Measurements from ENCODE around the gene ZCCHC14.

ZCCHC14 gene

DNA sequence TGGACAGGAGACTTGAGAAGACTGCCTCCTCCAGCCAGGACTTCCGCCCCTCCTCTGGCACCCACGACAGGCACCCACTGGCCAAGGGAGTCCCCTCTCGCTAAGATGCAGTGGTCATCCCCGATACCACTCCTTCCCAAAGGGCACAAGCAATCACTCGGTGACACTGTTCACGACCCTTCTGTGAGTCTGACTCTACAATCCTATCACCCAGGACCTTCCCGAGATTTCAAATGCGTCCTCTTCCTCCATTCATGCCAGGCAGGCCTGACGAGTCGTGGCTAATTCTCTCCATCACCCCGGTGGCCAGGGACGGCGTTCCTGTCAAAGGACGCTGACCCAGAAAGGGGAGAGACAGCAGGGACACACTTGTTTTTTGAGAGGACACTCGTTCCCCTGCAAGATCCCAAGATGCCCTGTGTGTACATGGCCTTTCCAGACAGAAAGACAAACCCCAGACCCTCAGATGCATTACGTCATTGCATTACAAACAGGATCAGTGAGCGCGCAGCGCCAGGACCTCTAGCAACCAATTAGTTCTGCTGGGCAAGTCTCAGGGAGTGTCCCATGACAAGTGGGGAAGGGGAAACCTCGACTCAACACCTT, 121.5 kb downstream of the ZCCHC14 start:
- DNase-seq = no peak
- no peak for TF ChIP-seq EZH2phosphoT487 (IDR thresholded peaks at IDR 0.05; ENCODE audit: low read length)
- TF ChIP-seq, protein P1, sequence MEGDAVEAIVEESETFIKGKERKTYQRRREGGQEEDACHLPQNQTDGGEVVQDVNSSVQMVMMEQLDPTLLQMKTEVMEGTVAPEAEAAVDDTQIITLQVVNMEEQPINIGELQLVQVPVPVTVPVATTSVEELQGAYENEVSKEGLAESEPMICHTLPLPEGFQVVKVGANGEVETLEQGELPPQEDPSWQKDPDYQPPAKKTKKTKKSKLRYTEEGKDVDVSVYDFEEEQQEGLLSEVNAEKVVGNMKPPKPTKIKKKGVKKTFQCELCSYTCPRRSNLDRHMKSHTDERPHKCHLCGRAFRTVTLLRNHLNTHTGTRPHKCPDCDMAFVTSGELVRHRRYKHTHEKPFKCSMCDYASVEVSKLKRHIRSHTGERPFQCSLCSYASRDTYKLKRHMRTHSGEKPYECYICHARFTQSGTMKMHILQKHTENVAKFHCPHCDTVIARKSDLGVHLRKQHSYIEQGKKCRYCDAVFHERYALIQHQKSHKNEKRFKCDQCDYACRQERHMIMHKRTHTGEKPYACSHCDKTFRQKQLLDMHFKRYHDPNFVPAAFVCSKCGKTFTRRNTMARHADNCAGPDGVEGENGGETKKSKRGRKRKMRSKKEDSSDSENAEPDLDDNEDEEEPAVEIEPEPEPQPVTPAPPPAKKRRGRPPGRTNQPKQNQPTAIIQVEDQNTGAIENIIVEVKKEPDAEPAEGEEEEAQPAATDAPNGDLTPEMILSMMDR (IDR thresholded peaks at IDR 0.05; ENCODE audit: low read length) = no peak
- no peak for TF ChIP-seq EZH2 (optimal IDR thresholded peaks at IDR 0.05; ENCODE audit: low read depth, low read length)
- Histone ChIP-seq H3K4me3 (ENCODE audit: low read length) (no peak overlapping the region), H3K36me3 (replicated peaks; ENCODE audit: insufficient read depth, low read length) (no peaks in the 10 kb centered on the region), H4K20me1 (ENCODE audit: insufficient read depth, low read length) (no peaks in the 10 kb centered on the region), H3F3A (ENCODE audit: insufficient read depth, low read length) (no peaks in the 10 kb centered on the region), H3K27ac (ENCODE audit: low read length) (no peak overlapping the region), H3K4me1 (ENCODE audit: low read length) (no peaks in the 10 kb centered on the region), H3K9me2 (replicated peaks; ENCODE audit: insufficient read depth, low read length) (no peaks in the 10 kb centered on the region), H3K27me3 (replicated peaks; ENCODE audit: insufficient read depth, low read length) (no peaks in the 10 kb centered on the region), H3K79me2 (ENCODE audit: low read length) (peaks cover 48% of the 10 kb centered on the region), H3K4me2 (ENCODE audit: low read depth, low read length) (no peak overlapping the region), H3K9me3 (replicated peaks; ENCODE audit: insufficient read depth, low read length) (no peaks in the 10 kb centered on the region), H3K9ac (ENCODE audit: low read length) (no peak overlapping the region), H2AFZ (ENCODE audit: low read length) (no peak overlapping the region)

- TF ChIP-seq EZH2phosphoT487 (IDR thresholded peaks at IDR 0.05; ENCODE audit: low read length) (no peak), EZH2 (optimal IDR thresholded peaks at IDR 0.05; ENCODE audit: low read depth, low read length) (no peak)
- TF ChIP-seq, protein P1 (IDR thresholded peaks at IDR 0.05; ENCODE audit: low read length) = no peak
- no peaks in the 10 kb centered on the region for H3K9me3 ChIP-seq (replicated peaks; ENCODE audit: insufficient read depth, low read length)
- no peak overlapping the region for H3K4me3 ChIP-seq (ENCODE audit: low read length)
- no peaks in the 10 kb centered on the region for H3K9me2 ChIP-seq (replicated peaks; ENCODE audit: insufficient read depth, low read length)
- no peak overlapping the region for H3K9ac ChIP-seq (ENCODE audit: low read length)
- no peaks in the 10 kb centered on the region for H4K20me1 ChIP-seq (ENCODE audit: insufficient read depth, low read length)
- no peaks in the 10 kb centered on the region for H3K27me3 ChIP-seq (replicated peaks; ENCODE audit: insufficient read depth, low read length)
- H3K4me1 ChIP-seq (ENCODE audit: low read length) = no peaks in the 10 kb centered on the region
- no peak for DNase-seq
- no peaks in the 10 kb centered on the region for H3F3A ChIP-seq (ENCODE audit: insufficient read depth, low read length)
- no peaks in the 10 kb centered on the region for H3K36me3 ChIP-seq (replicated peaks; ENCODE audit: insufficient read depth, low read length)
- H3K4me2 ChIP-seq (ENCODE audit: low read depth, low read length) = no peak overlapping the region
- H3K79me2 ChIP-seq (ENCODE audit: low read length) = peaks cover 40% of the 10 kb centered on the region
- H2AFZ ChIP-seq (ENCODE audit: low read length) = no peak overlapping the region
- H3K27ac ChIP-seq (ENCODE audit: low read length) = no peak overlapping the region
Observed at GRCh38 chr16:87369796-87370719, 122.8 kb downstream of the ZCCHC14 start.

DNA sequence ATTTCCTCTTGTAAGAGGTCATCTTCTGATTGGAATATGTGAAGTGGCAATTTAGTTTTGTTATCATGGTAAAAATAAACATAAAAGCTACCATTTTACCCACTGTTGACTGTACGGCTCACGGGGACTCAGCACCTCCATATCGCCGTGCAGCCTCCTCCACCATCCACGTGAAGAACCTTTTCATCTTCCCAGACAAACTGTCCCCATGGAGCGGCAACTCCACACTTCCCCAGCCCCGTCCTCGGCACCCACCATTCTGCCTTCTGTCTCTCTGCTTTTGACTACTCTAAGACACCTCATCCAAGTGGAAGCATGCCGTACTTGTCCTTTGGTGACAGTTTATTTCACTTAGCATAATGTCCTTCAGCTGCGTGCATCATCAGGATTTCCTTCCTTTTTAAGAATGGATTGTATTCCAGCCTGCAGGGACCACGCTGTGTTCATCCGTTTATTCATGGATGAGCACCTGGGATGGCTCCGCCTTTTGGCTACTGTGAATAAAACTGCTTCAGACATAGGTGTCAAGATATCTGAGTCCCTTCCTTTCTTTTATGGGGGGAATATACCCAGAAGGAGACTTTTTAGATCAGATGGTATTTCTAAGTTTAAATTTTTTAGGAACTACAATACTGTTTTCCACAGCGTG, 123.6 kb downstream of the ZCCHC14 start:
- no peaks in the 10 kb centered on the region for H4K20me1 ChIP-seq (ENCODE audit: insufficient read depth, low read length)
- H3K9me2 ChIP-seq (replicated peaks; ENCODE audit: insufficient read depth, low read length) = no peaks in the 10 kb centered on the region
- no peak for TF ChIP-seq EZH2 (optimal IDR thresholded peaks at IDR 0.05; ENCODE audit: low read depth, low read length)
- TF ChIP-seq EZH2phosphoT487 (IDR thresholded peaks at IDR 0.05; ENCODE audit: low read length) = no peak
- TF ChIP-seq, protein P1 (IDR thresholded peaks at IDR 0.05; ENCODE audit: low read length) = no peak
- H3K27ac ChIP-seq (ENCODE audit: low read length) = no peak overlapping the region
- no peak overlapping the region for H3K9ac ChIP-seq (ENCODE audit: low read length)
- no peaks in the 10 kb centered on the region for H3K27me3 ChIP-seq (replicated peaks; ENCODE audit: insufficient read depth, low read length)
- no peak overlapping the region for H3K4me3 ChIP-seq (ENCODE audit: low read length)
- H2AFZ ChIP-seq (ENCODE audit: low read length) = no peak overlapping the region
- H3K4me2 ChIP-seq (ENCODE audit: low read depth, low read length) = no peak overlapping the region
- no peak for DNase-seq
- no peaks in the 10 kb centered on the region for H3K4me1 ChIP-seq (ENCODE audit: low read length)
- H3K9me3 ChIP-seq (replicated peaks; ENCODE audit: insufficient read depth, low read length) = no peaks in the 10 kb centered on the region
- no peaks in the 10 kb centered on the region for H3K36me3 ChIP-seq (replicated peaks; ENCODE audit: insufficient read depth, low read length)
- no peaks in the 10 kb centered on the region for H3F3A ChIP-seq (ENCODE audit: insufficient read depth, low read length)
- H3K79me2 ChIP-seq (ENCODE audit: low read length) = peaks cover 37% of the 10 kb centered on the region
